Measurements from ENCODE around the gene DDRGK1.
A peak's percentile ranks its signal among the peaks of the same experiment; 100 is the strongest.

The DDRGK1 gene

GRCh38 chr20:3181270-3181669 lies 23.2 kb downstream of the DDRGK1 start:
- ChIA-PET CTCF (no interaction called here), POLR2A (interaction anchor here (0.5 kb wide), 1 partner anchor 71 kb away, joined by 3 read pairs; no protein-coding TSS in a partner anchor)
- TF ChIP-seq CTCF (IDR thresholded peaks at IDR 0.05; ENCODE audit: insufficient read depth, low read length, missing control alignments): no peak
- no peak for DNase-seq (ENCODE audit: low read depth, low spot score)
- no peak overlapping the region for H3K4me3 ChIP-seq (ENCODE audit: low read depth, low read length)

GRCh38 chr20:3180319-3180718 lies 24.2 kb downstream of the DDRGK1 start:
- TF ChIP-seq CTCF (IDR thresholded peaks at IDR 0.05; ENCODE audit: insufficient read depth, low read length, missing control alignments): no peak
- ChIA-PET POLR2A (no interaction called here), CTCF (no interaction called here)
- H3K4me3 ChIP-seq (ENCODE audit: low read depth, low read length): no peak overlapping the region
- no peak for DNase-seq (ENCODE audit: low read depth, low spot score)

GRCh38 chr20:3177746-3178485 lies 26.6 kb downstream of the DDRGK1 start:
- POLR2A ChIA-PET: no interaction called here

GRCh38 chr20:3175270-3175669 lies 29.2 kb downstream of the DDRGK1 start:
- no peak for DNase-seq (ENCODE audit: low read depth, low spot score)
- POLR2A ChIA-PET: no interaction called here
- CTCF ChIA-PET: interaction anchor here (0.6 kb wide), 1 partner anchor 122 kb away, joined by 3 read pairs; no protein-coding TSS in a partner anchor
- no peak for TF ChIP-seq CTCF (IDR thresholded peaks at IDR 0.05; ENCODE audit: insufficient read depth, low read length, missing control alignments)
- no peak overlapping the region for H3K4me3 ChIP-seq (ENCODE audit: low read depth, low read length)

More at GRCh38 chr20:3177746-3178485, 26.6 kb downstream of the DDRGK1 start:
- DNase-seq (ENCODE audit: low read depth, low spot score): no peak
- CTCF ChIA-PET: interaction anchor here (1.5 kb wide), 1 partner anchor 10 kb away, joined by 4 read pairs; no protein-coding TSS in a partner anchor
- no peak overlapping the region for H3K4me3 ChIP-seq (ENCODE audit: low read depth, low read length)
- no peak for TF ChIP-seq CTCF (IDR thresholded peaks at IDR 0.05; ENCODE audit: insufficient read depth, low read length, missing control alignments)

GRCh38 chr20:3174442-3175261 lies 29.8 kb downstream of the DDRGK1 start:
- POLR2A ChIA-PET: no interaction called here
- CTCF ChIA-PET: interaction anchor here (0.6 kb wide), 1 partner anchor 121 kb away, joined by 3 read pairs; no protein-coding TSS in a partner anchor
- peak overlapping the region; percentile 89 for H3K4me3 ChIP-seq (ENCODE audit: low read depth, low read length)
- TF ChIP-seq CTCF (IDR thresholded peaks at IDR 0.05; ENCODE audit: insufficient read depth, low read length, missing control alignments): no peak
- no peak for DNase-seq (ENCODE audit: low read depth, low spot score)
